Fibroblast of the aortic adventitia (primary cell): ENCODE data around the gene MALRD1. TPM values are rescaled to one million over a fixed set of nuclear protein-coding genes. Genes with fewer than 3 reads are reported as not detected.
"Not testable (repeated sequence)": the region's sequence is repeated elsewhere in the genome, so short reads cannot be mapped to it uniquely, and the experiment has no call there.

Experiments
- DNase-seq: peaks from one replicate; pipeline ENCODE4 v3.0.0-alpha.2; 2010; ENCODE audit warnings: low read depth
- H3K4me3 ChIP-seq: 2 replicates; pipeline ENCODE4 v1.5.1; 2011; ENCODE audit warnings: low read depth, mild to moderate bottlenecking, control low read depth, low read length, moderate library complexity
- total RNA-seq: library from RNA; depleted of rRNA; stranded (reverse); fragments of >200 nt; gene quantifications from 2 replicates; pipeline ENCODE4 v1.2.3, GENCODE V29; 2012; ENCODE audit warnings: low replicate concordance
- TF ChIP-seq, protein P1 (sequence below): IDR thresholded peaks from 2 replicates; pipeline ENCODE4 v1.5.1; 2011; ENCODE audit warnings: mild to moderate bottlenecking, low read length, control low read depth, inconsistent platforms; ENCODE audit not compliant: insufficient read depth

MALRD1 gene
- total RNA-seq, 1 donor = 0.36 TPM

- no peak overlapping the region for H3K4me3 ChIP-seq
- no peak for DNase-seq
Observed at GRCh38 chr10:19762026-19762425, 713.4 kb downstream of the MALRD1 start.

DNA sequence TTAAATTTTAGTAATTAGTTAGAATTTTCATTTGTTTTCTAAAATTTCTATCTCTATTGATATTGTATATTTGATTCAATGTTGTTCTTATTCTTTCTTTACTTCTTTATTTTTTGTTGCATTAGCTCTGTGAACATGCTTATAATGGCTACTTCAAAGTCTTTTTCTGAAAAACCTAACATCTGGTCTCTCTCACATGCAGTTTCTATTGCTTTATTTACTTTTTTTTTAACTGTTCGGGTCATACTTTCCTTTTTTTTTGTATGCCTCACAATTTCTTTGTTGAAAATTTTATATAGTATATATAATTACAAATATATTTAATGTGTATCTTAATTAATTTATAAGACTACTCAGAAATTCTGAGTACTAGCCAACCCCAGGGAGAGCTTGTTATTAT lies 715.5 kb downstream of the MALRD1 start:
- H3K4me3 ChIP-seq = no peak overlapping the region
- TF ChIP-seq, protein P1, sequence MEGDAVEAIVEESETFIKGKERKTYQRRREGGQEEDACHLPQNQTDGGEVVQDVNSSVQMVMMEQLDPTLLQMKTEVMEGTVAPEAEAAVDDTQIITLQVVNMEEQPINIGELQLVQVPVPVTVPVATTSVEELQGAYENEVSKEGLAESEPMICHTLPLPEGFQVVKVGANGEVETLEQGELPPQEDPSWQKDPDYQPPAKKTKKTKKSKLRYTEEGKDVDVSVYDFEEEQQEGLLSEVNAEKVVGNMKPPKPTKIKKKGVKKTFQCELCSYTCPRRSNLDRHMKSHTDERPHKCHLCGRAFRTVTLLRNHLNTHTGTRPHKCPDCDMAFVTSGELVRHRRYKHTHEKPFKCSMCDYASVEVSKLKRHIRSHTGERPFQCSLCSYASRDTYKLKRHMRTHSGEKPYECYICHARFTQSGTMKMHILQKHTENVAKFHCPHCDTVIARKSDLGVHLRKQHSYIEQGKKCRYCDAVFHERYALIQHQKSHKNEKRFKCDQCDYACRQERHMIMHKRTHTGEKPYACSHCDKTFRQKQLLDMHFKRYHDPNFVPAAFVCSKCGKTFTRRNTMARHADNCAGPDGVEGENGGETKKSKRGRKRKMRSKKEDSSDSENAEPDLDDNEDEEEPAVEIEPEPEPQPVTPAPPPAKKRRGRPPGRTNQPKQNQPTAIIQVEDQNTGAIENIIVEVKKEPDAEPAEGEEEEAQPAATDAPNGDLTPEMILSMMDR = no peak
- DNase-seq = no peak

More at GRCh38 chr10:19762026-19762425, 713.4 kb downstream of the MALRD1 start:
- TF ChIP-seq, protein P1 = no peak

DNA sequence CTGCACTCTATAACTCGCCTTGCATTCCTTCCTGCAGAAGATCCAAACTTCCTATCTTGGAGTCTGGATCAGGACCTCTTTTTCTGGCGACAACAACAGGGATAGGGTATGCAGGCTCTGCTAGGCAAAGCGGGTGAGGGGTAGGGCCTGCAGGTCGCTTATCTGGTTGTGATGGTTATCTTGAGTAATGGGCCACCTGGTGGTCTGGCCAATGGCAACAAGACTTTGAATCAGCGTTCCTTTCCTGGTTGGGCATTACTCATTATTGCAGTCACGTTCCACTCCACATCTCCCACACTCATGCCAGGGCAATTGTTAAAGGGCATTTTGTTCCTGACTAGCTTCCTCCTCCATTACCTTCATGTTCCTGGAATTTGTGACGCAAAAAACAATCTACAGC lies 719.3 kb downstream of the MALRD1 start:
- TF ChIP-seq, protein P1 = no peak
- no peak overlapping the region for H3K4me3 ChIP-seq
- no peak for DNase-seq

GRCh38 chr10:19769826-19770225 lies 721.2 kb downstream of the MALRD1 start:
- H3K4me3 ChIP-seq, DNase-seq: not testable (repeated sequence)

- DNase-seq = no peak
- H3K4me3 ChIP-seq = no peak overlapping the region
- TF ChIP-seq, protein P1 = no peak
Observed at GRCh38 chr10:19772972-19773371, 724.4 kb downstream of the MALRD1 start.

DNA sequence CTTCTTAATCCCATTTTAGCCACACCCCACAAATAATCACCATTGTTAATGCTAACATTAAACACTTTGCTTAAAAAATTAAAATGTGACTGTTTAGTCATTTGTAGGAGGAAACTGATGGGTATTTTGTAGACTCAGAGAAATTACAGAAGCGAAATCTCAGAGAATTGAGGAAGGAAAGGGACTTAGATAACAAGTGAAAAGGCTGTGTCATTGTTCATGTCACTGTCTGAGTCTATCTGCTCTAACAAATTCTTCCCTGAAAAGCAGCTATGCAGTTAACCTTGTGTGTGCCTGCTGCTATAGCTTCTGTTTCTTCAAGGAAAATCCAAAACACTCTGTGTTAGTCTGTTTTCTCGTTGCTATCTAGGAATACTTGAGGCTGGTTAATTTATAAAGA lies 726.7 kb downstream of the MALRD1 start:
- no peak for DNase-seq
- TF ChIP-seq, protein P1 = no peak
- H3K4me3 ChIP-seq = no peak overlapping the region

DNA sequence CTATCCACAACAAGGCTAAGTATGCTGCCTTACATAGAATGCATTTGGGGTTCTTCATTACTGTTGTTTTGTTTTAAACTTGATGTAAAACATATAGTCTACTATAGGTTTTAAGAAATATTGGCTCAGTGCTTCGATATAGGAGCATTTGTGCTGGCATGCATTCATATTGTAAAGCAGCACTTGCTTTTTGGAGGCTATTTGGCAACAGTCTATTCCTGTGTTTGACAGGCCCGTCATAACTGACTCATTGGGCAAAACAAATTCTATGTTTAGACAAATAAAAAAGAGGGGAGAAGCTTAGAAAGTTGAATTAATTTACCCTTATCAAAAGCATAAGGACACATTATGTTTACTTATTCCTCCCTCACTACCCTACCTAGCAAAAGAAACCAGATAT lies 729.2 kb downstream of the MALRD1 start:
- no peak for DNase-seq
- no peak overlapping the region for H3K4me3 ChIP-seq
- TF ChIP-seq, protein P1 = no peak
